Ishikawa (cell line): ENCODE results near the gene CTR9.

Experiments used
- CEBPB ChIP-seq: IDR thresholded peaks from 2 replicates; pipeline ENCODE4 v1.6.1; 2012
- CREB1 ChIP-seq: IDR thresholded peaks from 2 replicates; pipeline ENCODE4 v1.6.1; 2012; ENCODE audit warnings: low read depth
- EGR1 ChIP-seq: IDR thresholded peaks from 2 replicates; pipeline ENCODE4 v1.6.1; 2012
- EP300 ChIP-seq: IDR thresholded peaks from 2 replicates; pipeline ENCODE4 v1.6.1; 2012; ENCODE audit warnings: borderline replicate concordance
- FOXM1 ChIP-seq: IDR thresholded peaks from 2 replicates; pipeline ENCODE4 v1.6.1; 2012; ENCODE audit warnings: low read depth, borderline replicate concordance
- MAX ChIP-seq: IDR thresholded peaks from 2 replicates; pipeline ENCODE4 v1.6.1; 2012
- NFIC ChIP-seq: IDR thresholded peaks from 2 replicates; pipeline ENCODE4 v1.6.1; 2012
- RAD21 ChIP-seq: IDR thresholded peaks from 2 replicates; pipeline ENCODE4 v1.6.1; 2012; ENCODE audit warnings: low read depth
- TAF1 ChIP-seq: IDR thresholded peaks from 2 replicates; pipeline ENCODE4 v1.6.1; 2012; ENCODE audit warnings: low read depth, mild to moderate bottlenecking
- TCF12 ChIP-seq: IDR thresholded peaks from 2 replicates; pipeline ENCODE4 v1.6.1; 2012; ENCODE audit warnings: low read depth
- TEAD4 ChIP-seq: IDR thresholded peaks from 2 replicates; pipeline ENCODE4 v1.6.1; 2012
- USF1 ChIP-seq: IDR thresholded peaks from 2 replicates; pipeline ENCODE4 v1.6.1; 2012
- YY1 ChIP-seq: IDR thresholded peaks from 2 replicates; pipeline ENCODE4 v1.6.1; 2012; ENCODE audit warnings: low read depth
- ZBTB7A ChIP-seq: IDR thresholded peaks from 2 replicates; pipeline ENCODE4 v1.6.1; 2012; ENCODE audit warnings: low read depth
- TF ChIP-seq, protein P1 (sequence below): IDR thresholded peaks from 2 replicates; pipeline ENCODE4 v1.6.1; 2012; ENCODE audit warnings: low read depth, mild to moderate bottlenecking

Gene CTR9

DNA sequence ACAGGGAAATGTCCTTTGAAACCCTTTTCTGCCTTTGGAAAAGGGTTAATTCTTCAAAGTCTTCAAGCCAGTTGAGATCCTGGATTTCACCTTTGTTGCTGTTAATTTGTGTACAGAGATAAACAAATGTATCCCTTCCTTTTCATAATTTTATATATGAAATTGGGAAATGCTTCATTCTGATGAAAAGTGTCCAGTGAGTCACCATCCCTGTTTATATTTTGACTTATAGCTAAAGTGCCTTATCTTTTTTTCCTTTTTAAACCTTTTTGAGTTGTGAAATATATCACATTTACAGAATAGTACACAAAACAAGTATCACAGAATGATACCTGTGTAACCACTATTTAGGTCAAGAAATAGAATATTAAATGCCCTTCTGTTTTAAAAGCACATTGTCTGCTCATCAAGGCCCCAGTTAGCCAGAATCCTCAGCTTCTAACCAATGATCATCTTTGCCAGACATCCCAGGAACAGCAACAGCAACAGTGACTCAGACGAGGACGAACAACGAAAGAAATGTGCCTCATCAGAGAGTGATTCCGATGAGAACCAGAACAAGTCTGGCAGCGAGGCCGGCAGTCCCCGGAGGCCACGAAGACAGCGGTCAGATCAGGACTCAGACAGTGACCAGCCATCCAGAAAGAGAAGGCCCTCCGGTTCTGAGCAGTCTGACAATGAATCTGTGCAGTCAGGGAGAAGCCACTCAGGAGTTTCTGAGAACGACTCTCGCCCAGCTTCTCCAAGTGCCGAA lies 27.3 kb downstream of the CTR9 start:
- TF ChIP-seq YY1 = no peak
- no peak for TF ChIP-seq USF1
- TF ChIP-seq RAD21 = no peak
- no peak for TF ChIP-seq EGR1
- no peak for TF ChIP-seq NFIC
- TF ChIP-seq CREB1 = no peak
- no peak for TF ChIP-seq TAF1
- TF ChIP-seq TEAD4 = no peak
- TF ChIP-seq MAX = no peak
- TF ChIP-seq FOXM1 = no peak

DNA sequence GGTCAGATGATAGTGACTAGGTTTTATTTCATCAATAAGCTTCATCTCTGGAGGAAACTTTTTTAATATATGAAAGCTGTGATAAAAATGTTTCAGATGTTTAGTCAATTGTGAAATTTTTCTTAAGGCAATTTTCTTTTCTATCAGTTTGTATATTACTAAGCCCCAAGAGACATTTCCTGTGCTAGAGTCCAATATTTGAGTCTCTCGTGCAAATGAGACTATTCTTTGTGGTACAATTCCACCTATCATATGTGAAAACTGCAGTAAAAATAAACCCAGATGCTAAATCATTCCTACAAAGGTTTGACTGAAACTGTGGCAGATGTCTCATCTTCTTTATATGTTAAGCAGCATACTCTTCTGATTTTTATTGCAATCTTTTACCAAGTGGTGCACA lies 28.0 kb downstream of the CTR9 start:
- TF ChIP-seq TCF12 = no peak
- TF ChIP-seq TAF1 = no peak
- no peak for TF ChIP-seq FOXM1
- TF ChIP-seq TEAD4 = no peak
- TF ChIP-seq YY1 = no peak
- TF ChIP-seq MAX = no peak
- no peak for TF ChIP-seq RAD21
- no peak for TF ChIP-seq USF1
- no peak for TF ChIP-seq CREB1
- TF ChIP-seq EGR1 = no peak
- TF ChIP-seq, protein P1, sequence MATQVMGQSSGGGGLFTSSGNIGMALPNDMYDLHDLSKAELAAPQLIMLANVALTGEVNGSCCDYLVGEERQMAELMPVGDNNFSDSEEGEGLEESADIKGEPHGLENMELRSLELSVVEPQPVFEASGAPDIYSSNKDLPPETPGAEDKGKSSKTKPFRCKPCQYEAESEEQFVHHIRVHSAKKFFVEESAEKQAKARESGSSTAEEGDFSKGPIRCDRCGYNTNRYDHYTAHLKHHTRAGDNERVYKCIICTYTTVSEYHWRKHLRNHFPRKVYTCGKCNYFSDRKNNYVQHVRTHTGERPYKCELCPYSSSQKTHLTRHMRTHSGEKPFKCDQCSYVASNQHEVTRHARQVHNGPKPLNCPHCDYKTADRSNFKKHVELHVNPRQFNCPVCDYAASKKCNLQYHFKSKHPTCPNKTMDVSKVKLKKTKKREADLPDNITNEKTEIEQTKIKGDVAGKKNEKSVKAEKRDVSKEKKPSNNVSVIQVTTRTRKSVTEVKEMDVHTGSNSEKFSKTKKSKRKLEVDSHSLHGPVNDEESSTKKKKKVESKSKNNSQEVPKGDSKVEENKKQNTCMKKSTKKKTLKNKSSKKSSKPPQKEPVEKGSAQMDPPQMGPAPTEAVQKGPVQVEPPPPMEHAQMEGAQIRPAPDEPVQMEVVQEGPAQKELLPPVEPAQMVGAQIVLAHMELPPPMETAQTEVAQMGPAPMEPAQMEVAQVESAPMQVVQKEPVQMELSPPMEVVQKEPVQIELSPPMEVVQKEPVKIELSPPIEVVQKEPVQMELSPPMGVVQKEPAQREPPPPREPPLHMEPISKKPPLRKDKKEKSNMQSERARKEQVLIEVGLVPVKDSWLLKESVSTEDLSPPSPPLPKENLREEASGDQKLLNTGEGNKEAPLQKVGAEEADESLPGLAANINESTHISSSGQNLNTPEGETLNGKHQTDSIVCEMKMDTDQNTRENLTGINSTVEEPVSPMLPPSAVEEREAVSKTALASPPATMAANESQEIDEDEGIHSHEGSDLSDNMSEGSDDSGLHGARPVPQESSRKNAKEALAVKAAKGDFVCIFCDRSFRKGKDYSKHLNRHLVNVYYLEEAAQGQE = no peak
- TF ChIP-seq NFIC = no peak
- no peak for TF ChIP-seq EP300
- TF ChIP-seq CEBPB = no peak
- no peak for TF ChIP-seq ZBTB7A

DNA sequence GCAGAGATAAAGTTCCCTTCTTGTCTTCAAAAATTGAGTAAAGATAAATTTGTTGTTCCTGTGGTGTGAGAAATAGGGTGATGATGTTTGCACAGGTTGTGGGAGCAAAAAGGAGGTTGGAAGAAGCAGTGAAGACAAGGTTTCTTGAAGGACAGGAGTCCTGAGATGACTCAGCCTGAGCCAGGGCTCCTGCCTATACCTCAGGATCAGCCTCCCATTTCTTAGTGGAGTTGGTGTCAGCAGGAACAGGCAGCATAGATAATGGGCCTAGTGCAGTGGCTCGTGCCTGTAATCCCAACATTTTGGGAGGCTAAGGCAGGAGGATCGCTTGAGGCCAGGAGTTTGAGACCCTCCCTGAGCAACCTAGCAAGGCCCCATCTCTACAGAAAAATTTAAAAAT lies 29.0 kb downstream of the CTR9 start:
- no peak for TF ChIP-seq TCF12
- TF ChIP-seq RAD21 = no peak
- no peak for TF ChIP-seq ZBTB7A
- no peak for TF ChIP-seq CEBPB
- no peak for TF ChIP-seq EGR1
- TF ChIP-seq USF1 = no peak
- TF ChIP-seq FOXM1 = no peak
- TF ChIP-seq CREB1 = no peak
- TF ChIP-seq MAX = no peak
- TF ChIP-seq YY1 = no peak
- no peak for TF ChIP-seq EP300
- TF ChIP-seq NFIC = no peak

DNA sequence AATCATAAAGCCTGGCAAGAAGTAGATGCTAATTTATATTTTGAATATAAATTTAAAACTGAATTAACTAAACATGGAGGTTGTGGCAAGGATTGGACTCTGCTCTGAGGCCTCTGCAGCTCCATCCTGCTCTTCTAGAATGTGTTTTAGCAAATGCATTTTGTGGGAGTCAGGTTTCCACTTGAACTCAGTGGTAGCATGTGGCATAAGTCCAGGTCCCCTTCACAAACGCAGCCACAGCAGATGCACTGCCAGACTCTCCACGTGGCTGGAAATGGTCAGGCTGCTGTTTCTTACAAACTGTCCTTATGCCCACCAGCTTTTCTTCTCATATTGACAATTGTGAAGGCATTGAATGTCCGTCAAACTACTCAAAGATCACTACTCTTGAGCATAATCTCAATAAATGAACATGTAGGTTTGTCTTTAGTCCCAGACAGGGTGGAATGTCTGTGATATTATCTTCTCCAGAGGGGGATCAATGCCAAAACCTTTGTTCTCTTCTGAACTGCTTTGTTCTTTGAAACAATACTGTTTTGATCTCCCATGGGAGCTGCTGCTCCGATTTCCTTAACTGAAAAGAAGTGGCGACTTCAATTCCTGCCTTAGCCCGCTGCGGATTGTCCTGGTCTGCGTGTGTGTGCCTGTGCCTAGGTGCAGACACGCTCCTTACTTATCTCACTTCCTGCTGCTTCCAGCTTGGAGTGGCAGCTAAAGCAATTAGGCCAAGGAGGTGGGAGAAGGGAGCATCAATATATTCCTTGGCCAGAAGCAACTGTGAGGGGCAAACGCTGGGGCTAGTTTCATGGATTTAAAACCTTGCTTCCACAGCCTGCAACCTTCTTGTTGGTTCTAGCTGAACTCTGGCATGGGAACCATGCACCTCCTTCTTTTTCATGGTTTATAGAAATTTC lies 33.4 kb downstream of the CTR9 start:
- no peak for TF ChIP-seq NFIC
- TF ChIP-seq, protein P1 = no peak
- TF ChIP-seq EGR1 = no peak
- no peak for TF ChIP-seq TAF1
- no peak for TF ChIP-seq EP300
- TF ChIP-seq ZBTB7A = no peak
- no peak for TF ChIP-seq MAX
- TF ChIP-seq TEAD4 = no peak
